ENCODE measurements around the gene OS9. TPM values are rescaled to one million over a fixed set of nuclear protein-coding genes. Genes with fewer than 3 reads are reported as not detected.

OS9 gene
- total RNA-seq, 3 donors from 2014 or later: 86.4 to 108 (median 101) TPM

GRCh38 chr12:57723630-57723962 lies 29.7 kb downstream of the OS9 start:
- Mint-ChIP-seq H3K27me3 (ENCODE audit: low read depth) (no peaks in the 10 kb centered on the region), H3K4me1 (ENCODE audit: low read depth) (peaks cover 9% of the 10 kb centered on the region), H3K9me3 (no peaks in the 10 kb centered on the region), H3K4me3 (no peak overlapping the region), H3K36me3 (ENCODE audit: insufficient read depth) (peaks cover 24% of the 10 kb centered on the region)
- peak in 1 of 2 donors; percentile 9 for ATAC-seq
- no peak for DNase-seq

- no peak for ATAC-seq
These were observed 30.3 kb downstream of the OS9 start for GRCh38 chr12:57724003-57724935.

GRCh38 chr12:57724936-57725740 lies 31.2 kb downstream of the OS9 start:
- DNase-seq (no peak), ATAC-seq (no peak)
- H3K36me3 Mint-ChIP-seq (ENCODE audit: insufficient read depth): peaks cover 19% of the 10 kb centered on the region
- no peak overlapping the region for H3K4me3 Mint-ChIP-seq
- peaks cover 9% of the 10 kb centered on the region for H3K4me1 Mint-ChIP-seq (ENCODE audit: low read depth)
- H3K9me3 Mint-ChIP-seq: no peaks in the 10 kb centered on the region
- no peaks in the 10 kb centered on the region for H3K27me3 Mint-ChIP-seq (ENCODE audit: low read depth)

More at GRCh38 chr12:57724003-57724935, 30.3 kb downstream of the OS9 start:
- Mint-ChIP-seq H3K27me3 (ENCODE audit: low read depth) (no peaks in the 10 kb centered on the region), H3K4me3 (no peak overlapping the region), H3K9me3 (no peaks in the 10 kb centered on the region), H3K36me3 (ENCODE audit: insufficient read depth) (peaks cover 23% of the 10 kb centered on the region), H3K4me1 (ENCODE audit: low read depth) (peaks cover 9% of the 10 kb centered on the region)
- no peak for DNase-seq

- ATAC-seq: no peak
- Mint-ChIP-seq H3K4me1 (ENCODE audit: low read depth) (peaks cover 9% of the 10 kb centered on the region), H3K27me3 (ENCODE audit: low read depth) (no peaks in the 10 kb centered on the region), H3K4me3 (no peak overlapping the region), H3K9me3 (no peaks in the 10 kb centered on the region), H3K36me3 (ENCODE audit: insufficient read depth) (peaks cover 24% of the 10 kb centered on the region)
- DNase-seq: no peak
These were observed 31.9 kb downstream of the OS9 start for GRCh38 chr12:57725851-57726150.

- H3K36me3 Mint-ChIP-seq (ENCODE audit: insufficient read depth): peaks cover 29% of the 10 kb centered on the region
- H3K27me3 Mint-ChIP-seq (ENCODE audit: low read depth): no peaks in the 10 kb centered on the region
- H3K4me3 Mint-ChIP-seq: no peak overlapping the region
These were observed 32.4 kb downstream of the OS9 start for GRCh38 chr12:57726151-57726883.

GRCh38 chr12:57726884-57727757 lies 33.2 kb downstream of the OS9 start:
- Mint-ChIP-seq H3K4me1 (ENCODE audit: low read depth) (peaks cover 7% of the 10 kb centered on the region), H3K4me3 (no peak overlapping the region), H3K36me3 (ENCODE audit: insufficient read depth) (peaks cover 33% of the 10 kb centered on the region), H3K9me3 (no peaks in the 10 kb centered on the region), H3K27me3 (ENCODE audit: low read depth) (no peaks in the 10 kb centered on the region)
- no peak for DNase-seq
- no peak for ATAC-seq

More at GRCh38 chr12:57726151-57726883, 32.4 kb downstream of the OS9 start:
- Mint-ChIP-seq H3K9me3 (no peaks in the 10 kb centered on the region), H3K4me1 (ENCODE audit: low read depth) (peaks cover 9% of the 10 kb centered on the region)
- peak in 1 of 2 donors; percentile 47 for ATAC-seq
- DNase-seq: no peak

GRCh38 chr12:57727758-57728395 lies 33.9 kb downstream of the OS9 start:
- DNase-seq (no peak), ATAC-seq (no peak)
- no peaks in the 10 kb centered on the region for H3K27me3 Mint-ChIP-seq (ENCODE audit: low read depth)
- no peaks in the 10 kb centered on the region for H3K9me3 Mint-ChIP-seq
- no peak overlapping the region for H3K4me3 Mint-ChIP-seq
- H3K4me1 Mint-ChIP-seq (ENCODE audit: low read depth): peaks cover 7% of the 10 kb centered on the region
- peaks cover 40% of the 10 kb centered on the region for H3K36me3 Mint-ChIP-seq (ENCODE audit: insufficient read depth)

- H3K4me1 Mint-ChIP-seq (ENCODE audit: low read depth): peaks cover 7% of the 10 kb centered on the region
- H3K4me3 Mint-ChIP-seq: no peak overlapping the region
- DNase-seq (no peak), ATAC-seq (no peak)
- H3K27me3 Mint-ChIP-seq (ENCODE audit: low read depth): no peaks in the 10 kb centered on the region
- peaks cover 45% of the 10 kb centered on the region for H3K36me3 Mint-ChIP-seq (ENCODE audit: insufficient read depth)
- no peaks in the 10 kb centered on the region for H3K9me3 Mint-ChIP-seq
These were observed 35.5 kb downstream of the OS9 start for GRCh38 chr12:57729321-57729844.

- Mint-ChIP-seq H3K27me3 (ENCODE audit: low read depth) (no peaks in the 10 kb centered on the region), H3K4me3 (no peak overlapping the region), H3K36me3 (ENCODE audit: insufficient read depth) (peaks cover 52% of the 10 kb centered on the region), H3K9me3 (no peaks in the 10 kb centered on the region), H3K4me1 (ENCODE audit: low read depth) (peaks cover 4% of the 10 kb centered on the region)
- no peak for ATAC-seq
- DNase-seq: no peak
These were observed 36.6 kb downstream of the OS9 start for GRCh38 chr12:57730336-57731067.

GRCh38 chr12:57731411-57732080 lies 37.6 kb downstream of the OS9 start:
- ATAC-seq (no peak), DNase-seq (no peak)
- peaks cover 52% of the 10 kb centered on the region for H3K36me3 Mint-ChIP-seq (ENCODE audit: insufficient read depth)
- no peaks in the 10 kb centered on the region for H3K27me3 Mint-ChIP-seq (ENCODE audit: low read depth)
- H3K9me3 Mint-ChIP-seq: no peaks in the 10 kb centered on the region
- H3K4me1 Mint-ChIP-seq (ENCODE audit: low read depth): peaks cover 8% of the 10 kb centered on the region
- H3K4me3 Mint-ChIP-seq: no peak overlapping the region

GRCh38 chr12:57732270-57732669 lies 38.3 kb downstream of the OS9 start:
- H3K4me3 Mint-ChIP-seq: no peak overlapping the region
- no peak for ATAC-seq
- H3K9me3 Mint-ChIP-seq: no peaks in the 10 kb centered on the region
- peaks cover 12% of the 10 kb centered on the region for H3K4me1 Mint-ChIP-seq (ENCODE audit: low read depth)
- peaks cover 56% of the 10 kb centered on the region for H3K36me3 Mint-ChIP-seq (ENCODE audit: insufficient read depth)
- no peak for DNase-seq
- no peaks in the 10 kb centered on the region for H3K27me3 Mint-ChIP-seq (ENCODE audit: low read depth)
